NCI-H526 (cell line): ENCODE measurements around the gene SEC62.
"Not testable (repeated sequence)": the region's sequence is repeated elsewhere in the genome, so short reads cannot be mapped to it uniquely, and the experiment has no call there.

Experiments
- DNase-seq, 2 experiments: peaks; one replicate each; lab custom pipeline; 2025; lab: John Stamatoyannopoulos, UW

Gene SEC62

DNA sequence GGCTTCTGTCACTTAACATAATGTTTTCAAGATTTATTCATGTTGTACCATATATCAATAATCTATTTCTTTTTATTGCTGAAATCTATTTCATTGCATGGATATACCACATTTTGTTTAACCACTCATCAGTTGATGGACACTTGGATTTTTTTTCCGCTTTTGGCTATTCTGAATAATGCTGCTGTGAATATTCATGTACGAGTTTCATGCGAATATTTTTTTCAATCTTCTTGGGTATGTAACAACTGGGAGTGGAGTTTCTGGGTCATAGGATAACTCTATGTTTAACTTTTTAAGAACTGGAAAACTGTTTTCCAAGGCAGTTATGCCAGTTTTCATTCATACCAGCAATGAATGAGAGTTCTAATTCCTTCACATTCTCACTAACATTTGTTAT lies 49.5 kb downstream of the SEC62 start:
- no peak for DNase-seq

DNA sequence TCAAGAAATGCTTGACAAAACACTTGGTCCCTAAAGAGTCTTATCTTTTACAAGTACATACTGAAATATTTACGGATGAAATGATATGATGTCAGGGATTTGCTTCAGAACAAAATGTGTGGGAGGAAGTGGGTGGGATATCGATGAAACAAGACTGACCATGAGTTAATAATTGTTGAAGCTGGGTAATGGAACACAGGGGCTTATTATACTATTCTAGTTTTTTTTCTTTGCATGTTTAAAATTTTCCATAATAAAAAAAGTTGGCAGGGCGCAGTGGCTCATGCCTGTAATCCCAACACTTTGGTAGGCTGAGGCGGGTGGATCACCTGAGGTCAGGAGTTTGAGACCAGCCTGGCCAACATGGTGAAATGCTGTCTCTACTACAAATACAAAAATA lies 52.7 kb downstream of the SEC62 start:
- not testable (repeated sequence) for DNase-seq

DNA sequence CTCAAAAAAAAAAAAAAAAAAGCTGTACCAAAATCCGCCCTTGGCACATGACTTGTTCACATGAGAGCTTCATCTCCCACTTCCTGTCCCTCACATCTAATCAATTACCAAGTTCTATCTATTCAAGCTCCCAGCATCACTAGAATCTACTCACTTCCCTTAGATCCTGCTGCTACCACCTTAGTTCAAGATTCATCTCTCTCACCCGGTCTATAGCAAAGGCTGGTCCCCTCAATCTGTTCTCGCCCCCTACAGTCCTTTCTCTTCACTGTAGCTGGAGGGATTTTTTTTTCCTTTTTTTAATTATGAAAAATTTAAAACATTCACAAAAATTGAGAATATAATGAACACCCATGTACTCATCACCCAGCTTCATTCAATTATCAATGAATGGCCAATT lies 54.5 kb downstream of the SEC62 start:
- no peak for DNase-seq

DNA sequence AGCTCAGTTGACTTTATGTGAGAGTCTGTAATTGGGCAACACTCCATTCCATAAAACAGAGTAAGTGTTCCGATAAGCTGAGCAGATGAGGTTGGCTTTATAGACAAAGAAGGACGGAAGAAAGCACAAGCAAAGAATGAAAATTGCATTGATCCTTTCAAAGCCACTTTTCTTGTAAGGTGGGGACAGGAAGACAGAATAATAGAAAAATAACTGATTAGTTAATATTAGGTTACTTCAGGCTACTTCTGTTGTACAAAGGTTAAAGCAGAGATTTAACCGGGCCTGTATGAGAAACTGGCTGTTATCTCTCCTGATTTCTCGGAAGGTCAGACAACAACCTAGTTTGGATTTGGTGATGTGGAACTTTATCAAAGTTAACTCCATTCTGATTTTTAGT lies 55.7 kb downstream of the SEC62 start:
- no peak for DNase-seq

- no peak for DNase-seq
Observed at GRCh38 chr3:170023165-170023564, 56.6 kb downstream of the SEC62 start.

GRCh38 chr3:170024581-170024980 lies 58.0 kb downstream of the SEC62 start:
- no peak for DNase-seq

DNA sequence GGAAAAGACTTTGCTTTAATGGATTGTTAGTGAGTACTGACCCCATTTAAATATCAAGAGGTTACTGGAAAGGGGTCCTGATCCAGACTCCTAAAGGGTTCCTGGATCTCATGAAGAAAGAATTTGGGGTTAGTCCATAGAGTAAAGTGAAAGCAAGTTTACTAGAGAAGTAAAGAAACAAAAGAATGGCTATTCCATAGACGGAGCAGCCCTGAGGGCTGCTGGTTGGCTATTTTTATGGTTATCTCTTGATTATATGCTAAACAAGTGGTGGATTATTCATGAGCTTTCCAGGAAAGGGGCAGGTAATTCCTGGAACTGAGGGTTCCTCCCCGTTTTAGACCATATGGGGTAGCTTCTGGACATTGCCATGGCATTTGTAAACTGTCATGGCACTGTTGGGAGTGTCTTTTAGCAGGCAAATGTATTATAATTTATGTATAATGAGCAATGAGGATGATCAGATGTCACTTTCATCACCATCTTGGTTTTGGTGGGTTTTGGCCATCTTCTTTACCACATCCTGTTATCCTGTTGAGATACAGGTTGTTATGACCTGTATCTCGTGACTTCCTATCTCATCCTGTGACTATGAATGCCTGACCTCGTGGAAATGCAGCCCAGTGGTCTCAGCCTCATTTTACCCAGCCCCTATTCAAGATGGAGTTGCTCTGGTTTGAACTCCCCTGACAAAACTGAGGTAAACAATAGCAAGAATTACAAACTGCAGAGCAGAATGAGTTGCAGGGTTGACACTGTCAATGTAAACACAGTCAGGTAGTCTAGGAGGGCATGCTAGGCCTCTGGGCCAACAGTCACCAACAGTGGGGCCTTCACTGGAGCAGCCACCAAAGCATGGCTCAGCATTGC lies 60.9 kb downstream of the SEC62 start:
- no peak for DNase-seq

- no peak for DNase-seq
Observed at GRCh38 chr3:170033489-170033888, 66.9 kb downstream of the SEC62 start.

- peak; percentile 78 to 95 for DNase-seq
Observed at GRCh38 chr3:170037463-170038433, 71.1 kb downstream of the SEC62 start, which contains the start of gene GPR160. GPR160 (plus strand) TSS chr3:170037995; CDS start chr3:170083973, 45,978 bp downstream.

GRCh38 chr3:170038434-170039110 lies 72.0 kb downstream of the SEC62 start:
- peak; percentile 63 to 87 for DNase-seq

- DNase-seq: no peak
Observed at GRCh38 chr3:170040418-170040817, 73.8 kb downstream of the SEC62 start.

GRCh38 chr3:170043506-170043905 lies 76.9 kb downstream of the SEC62 start:
- DNase-seq: no peak

DNA sequence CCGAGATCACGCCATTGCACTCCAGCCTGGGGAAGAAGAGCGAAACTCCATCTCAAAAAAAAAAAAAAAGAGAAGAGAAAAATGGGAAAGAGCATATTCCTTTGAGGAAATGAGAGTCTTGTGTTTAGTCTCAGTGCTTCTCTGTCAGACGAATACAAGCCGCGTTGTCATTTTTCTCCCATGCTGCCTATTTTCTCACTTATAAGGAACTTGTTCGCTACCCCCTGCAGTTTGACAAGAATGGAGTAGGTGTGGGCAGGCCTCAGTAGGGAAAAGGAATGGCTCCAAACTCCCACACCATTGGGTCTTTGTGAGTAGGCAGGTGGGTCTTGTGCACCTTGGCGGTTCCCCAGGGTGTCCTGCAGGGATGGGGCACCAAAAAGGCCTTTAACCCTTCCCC lies 77.7 kb downstream of the SEC62 start:
- no peak for DNase-seq

DNA sequence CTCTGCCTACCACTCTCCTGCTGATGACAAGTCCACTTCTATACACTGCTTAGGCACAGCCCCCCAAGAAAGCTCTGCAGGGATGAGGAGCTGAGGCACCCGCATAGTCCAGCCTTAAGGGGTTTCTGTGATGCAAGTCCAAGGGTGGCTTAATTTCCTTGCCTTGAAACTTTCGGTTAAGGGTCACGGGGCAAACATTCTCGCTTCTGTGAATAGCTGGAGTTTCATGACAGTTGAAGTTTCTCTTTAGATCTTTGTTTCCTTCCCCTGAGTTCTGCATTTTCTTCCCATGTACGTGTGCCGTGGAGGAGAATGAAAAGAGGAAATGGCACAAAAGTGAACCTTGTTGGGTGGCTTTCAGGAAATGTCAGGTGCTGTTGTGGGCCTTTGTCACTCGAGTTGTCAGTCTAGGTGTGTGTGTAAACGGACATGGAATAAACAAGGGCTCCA lies 78.2 kb downstream of the SEC62 start:
- DNase-seq: no peak

DNA sequence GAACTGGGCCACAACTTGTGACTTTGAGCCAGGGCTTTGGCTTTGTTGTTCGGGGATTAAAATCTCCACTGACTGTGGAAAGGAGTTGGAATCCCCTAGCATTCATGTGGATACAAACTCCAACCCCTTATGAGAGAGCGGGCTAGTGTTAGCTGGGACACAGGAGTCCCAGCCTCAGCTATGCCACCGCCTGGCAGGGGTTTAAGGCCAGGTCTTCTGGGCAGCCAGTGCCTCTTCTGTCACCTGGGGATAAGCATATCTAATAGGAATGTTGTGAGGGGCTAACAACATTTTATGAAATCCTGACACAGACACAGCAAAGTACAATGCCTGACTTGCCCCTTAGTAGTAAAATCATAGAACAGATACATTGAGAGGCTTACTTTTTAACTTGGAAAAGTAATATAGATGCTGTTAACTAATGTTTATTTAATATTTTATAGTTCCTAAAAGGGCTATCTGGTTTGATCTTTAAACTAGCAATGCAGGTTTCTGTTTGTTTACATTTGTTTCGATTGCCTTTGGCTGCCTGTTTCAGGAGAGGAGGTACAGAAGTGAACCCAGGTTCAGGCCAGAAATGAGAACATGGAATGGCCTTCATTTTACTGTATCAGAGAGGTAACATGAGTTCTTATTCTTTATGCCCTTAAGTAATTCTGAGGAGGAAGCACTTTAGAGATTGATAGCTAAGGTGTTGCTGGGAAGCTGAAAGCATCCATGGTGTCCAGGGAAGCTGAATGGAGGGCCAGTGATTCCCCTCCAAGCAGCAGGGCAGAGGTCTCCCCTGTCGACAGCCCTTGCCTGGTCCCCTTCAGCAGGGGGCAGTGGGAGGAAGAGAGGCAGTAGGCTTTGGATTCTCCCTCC lies 79.9 kb downstream of the SEC62 start:
- no peak for DNase-seq

GRCh38 chr3:170047133-170047404 lies 80.5 kb downstream of the SEC62 start:
- DNase-seq: no peak
